GM21717 (cell line): ENCODE results near the gene GADD45A.
A peak's percentile ranks its signal among the peaks of the same experiment; 100 is the strongest.
"Not testable (repeated sequence)": the region's sequence is repeated elsewhere in the genome, so short reads cannot be mapped to it uniquely, and the experiment has no call there.

Source experiments
- ATAC-seq: cut with Tn5 transposase; IDR thresholded peaks from one replicate; pipeline ENCODE4 v1.9.1; 2021; ENCODE audit warnings: mild to moderate bottlenecking, moderate library complexity; ENCODE audit not compliant: unreplicated experiment

Gene GADD45A

GRCh38 chr1:67685067-67685557, at the start of gene GADD45A:
GADD45A (plus strand) TSS chr1:67685201; CDS start chr1:67685495, 294 bp downstream.
- peak; percentile 87 for ATAC-seq

- ATAC-seq: no peak
These were observed 48.9 kb upstream of the GADD45A start for GRCh38 chr1:67636146-67636545.

GRCh38 chr1:67639361-67639760, 45.6 kb upstream of the GADD45A start:
- no peak for ATAC-seq

- no peak for ATAC-seq
These were observed 42.4 kb upstream of the GADD45A start for GRCh38 chr1:67642629-67643028.

- ATAC-seq: no peak
These were observed 40.4 kb upstream of the GADD45A start for GRCh38 chr1:67644566-67644965.

GRCh38 chr1:67645495-67646144, 39.4 kb upstream of the GADD45A start:
- ATAC-seq: no peak

GRCh38 chr1:67646145-67647035, 38.6 kb upstream of the GADD45A start:
- no peak for ATAC-seq

- ATAC-seq: no peak
These were observed 37.8 kb upstream of the GADD45A start for GRCh38 chr1:67647036-67647798.

GRCh38 chr1:67647814-67648358, 37.1 kb upstream of the GADD45A start:
- no peak for ATAC-seq

GRCh38 chr1:67648582-67649326, 36.2 kb upstream of the GADD45A start:
- ATAC-seq: no peak

GRCh38 chr1:67650061-67650460, 34.9 kb upstream of the GADD45A start:
- ATAC-seq: no peak

GRCh38 chr1:67651031-67651430, 34.0 kb upstream of the GADD45A start:
- ATAC-seq: no peak

- no peak for ATAC-seq
These were observed 32.2 kb upstream of the GADD45A start for GRCh38 chr1:67652800-67653199.

- ATAC-seq: no peak
These were observed 31.7 kb upstream of the GADD45A start for GRCh38 chr1:67653304-67653703.

GRCh38 chr1:67655581-67655980, 29.4 kb upstream of the GADD45A start:
- ATAC-seq: no peak

GRCh38 chr1:67657152-67657551, 27.8 kb upstream of the GADD45A start:
- not testable (repeated sequence) for ATAC-seq

- no peak for ATAC-seq
These were observed 25.8 kb upstream of the GADD45A start for GRCh38 chr1:67659229-67659628.

- no peak for ATAC-seq
These were observed 22.1 kb upstream of the GADD45A start for GRCh38 chr1:67662884-67663283.

GRCh38 chr1:67664048-67664447, 21.0 kb upstream of the GADD45A start:
- ATAC-seq: no peak

- ATAC-seq: not testable (repeated sequence)
These were observed 19.7 kb upstream of the GADD45A start for GRCh38 chr1:67665307-67665706.
